Uterus (tissue), 2 donors: Measurements from ENCODE around the gene OR4F16.
"Not testable (repeated sequence)": the region's sequence is repeated elsewhere in the genome, so short reads cannot be mapped to it uniquely, and the experiment has no call there.

ENCODE experiments used
- CTCF ChIP-seq, 4 experiments: fragments of 200-600 bp in 2 of 4; fragments of 450-650 bp in 2 of 4; sonication (generic) in 2 of 4; IDR thresholded peaks; one replicate each; pipeline ENCODE4 v1.5.1; 2016 to 2019; ENCODE audit warnings: antibody characterized with exemption in 4 of 4, mild to moderate bottlenecking in 2 of 4, moderate library complexity in 1 of 4
- POLR2A ChIP-seq, 2 donors: fragments of 450-650 bp; IDR thresholded peaks; one replicate each; pipeline ENCODE4 v1.6.1; 2016; ENCODE audit warnings: antibody characterized with exemption in 2 of 2, mild to moderate bottlenecking in 1 of 2, moderate library complexity in 1 of 2

- not testable (repeated sequence) for TF ChIP-seq CTCF, POLR2A (IDR thresholded peaks at IDR 0.05)
Measured at GRCh38 chr1:686554-686953, at the start of gene OR4F16.
